K562 (cell line): Measurements from ENCODE around the gene CIART. TPM values are rescaled to one million over a fixed set of nuclear protein-coding genes. Genes with fewer than 3 reads are reported as not detected.

ENCODE experiments used
- ARNT ChIP-seq, 2 experiments: fragments of 450-650 bp; IDR thresholded peaks; 2 replicates each; pipeline ENCODE4 v1.6.1; 2016; ENCODE audit warnings: mild to moderate bottlenecking in 1 of 2
- ATF6 ChIP-seq: sonication (generic); formaldehyde crosslinking; IDR thresholded peaks from 2 replicates; pipeline ENCODE4 v1.4.0; 2020; ENCODE audit warnings: mild to moderate bottlenecking, missing genetic modification reagents
- BRF2 ChIP-seq: IDR thresholded peaks from 3 replicates; pipeline ENCODE4 v1.6.1; 2011; ENCODE audit warnings: borderline replicate concordance, mild to moderate bottlenecking; ENCODE audit not compliant: insufficient read length, insufficient read depth
- CREB3L1 ChIP-seq: fragments of 450-650 bp; IDR thresholded peaks from 2 replicates; pipeline ENCODE4 v1.6.1; 2014; ENCODE audit warnings: low read depth, mild to moderate bottlenecking, moderate library complexity, borderline replicate concordance
- SMARCA5 ChIP-seq: fragments of 450-650 bp; IDR thresholded peaks from 2 replicates; pipeline ENCODE4 v1.6.1; 2016
- ZNF655 ChIP-seq: fragments of 250-450 bp; sonication (Bioruptor Pico); IDR thresholded peaks from 2 replicates; pipeline ENCODE4 v1.5.0; 2021
- ZNF696 ChIP-seq: fragments of 250-450 bp; sonication (Bioruptor Pico); conservative IDR thresholded peaks from 2 replicates; pipeline ENCODE4 v1.4.0; 2020; ENCODE audit warnings: mild to moderate bottlenecking, moderate library complexity
- polyA plus RNA-seq, 8 experiments: library from polyadenylated mRNA; depleted of rRNA in 4 of 8; stranded (reverse) in 5 of 8; unstranded in 3 of 8; fragments of >200 nt; fragmentation: Nextera tagmentation in 2 of 8; fragmentation: Illumina TruSeq in 1 of 8; extraction: Ambion mirVana in 2 of 8; extraction: Trizol in 1 of 8; gene quantifications; 2 replicates each; pipeline versions ENCODE4 v1.2.1 to v1.2.3, GENCODE V29; 2011 to 2014; ENCODE audit warnings: inconsistent platforms in 1 of 8, missing spikeins in 1 of 8
- total RNA-seq, 7 experiments: library from RNA; depleted of rRNA in 6 of 7; stranded (reverse); fragments of >200 nt in 6 of 7; fragmentation: Illumina TruSeq in 2 of 7; extraction: Trizol in 2 of 7; gene quantifications; 2 replicates each; pipeline versions ENCODE4 v1.2.1 to v1.2.3, GENCODE V29; 2011 to 2021; ENCODE audit warnings: low replicate concordance in 1 of 7

The CIART gene
- total and polyA plus RNA-seq, 9 of the 15 experiments (the other 6 are each of a cell fraction or from before 2014, with no cell fraction given): 0.07 to 0.35 (median 0.19) TPM; not detected in 2

GRCh38 chr1:150271291-150271959 is 10.9 kb upstream of the CIART start (continued):
- TF ChIP-seq ARNT (IDR thresholded peaks at IDR 0.05) (no peak), CREB3L1 (no peak), ATF6 (CRISPR knock-in tag) (no peak), ZNF696 (CRISPR knock-in tag) (no peak), ZNF655 (CRISPR knock-in tag) (no peak), BRF2 (no peak), SMARCA5 (0 out of 2 replicates have a peak, but pooled peaks have one; percentile 27)
